ENCODE results near the gene TMEM150A. TPM values are rescaled to one million over a fixed set of nuclear protein-coding genes. Genes with fewer than 3 reads are reported as not detected.

TMEM150A gene
- total and polyA plus RNA-seq, 2 of the 13 experiments (the other 11 are each of a cell fraction or from before 2014, with no cell fraction given), result 30.1 to 70.4 TPM

DNA sequence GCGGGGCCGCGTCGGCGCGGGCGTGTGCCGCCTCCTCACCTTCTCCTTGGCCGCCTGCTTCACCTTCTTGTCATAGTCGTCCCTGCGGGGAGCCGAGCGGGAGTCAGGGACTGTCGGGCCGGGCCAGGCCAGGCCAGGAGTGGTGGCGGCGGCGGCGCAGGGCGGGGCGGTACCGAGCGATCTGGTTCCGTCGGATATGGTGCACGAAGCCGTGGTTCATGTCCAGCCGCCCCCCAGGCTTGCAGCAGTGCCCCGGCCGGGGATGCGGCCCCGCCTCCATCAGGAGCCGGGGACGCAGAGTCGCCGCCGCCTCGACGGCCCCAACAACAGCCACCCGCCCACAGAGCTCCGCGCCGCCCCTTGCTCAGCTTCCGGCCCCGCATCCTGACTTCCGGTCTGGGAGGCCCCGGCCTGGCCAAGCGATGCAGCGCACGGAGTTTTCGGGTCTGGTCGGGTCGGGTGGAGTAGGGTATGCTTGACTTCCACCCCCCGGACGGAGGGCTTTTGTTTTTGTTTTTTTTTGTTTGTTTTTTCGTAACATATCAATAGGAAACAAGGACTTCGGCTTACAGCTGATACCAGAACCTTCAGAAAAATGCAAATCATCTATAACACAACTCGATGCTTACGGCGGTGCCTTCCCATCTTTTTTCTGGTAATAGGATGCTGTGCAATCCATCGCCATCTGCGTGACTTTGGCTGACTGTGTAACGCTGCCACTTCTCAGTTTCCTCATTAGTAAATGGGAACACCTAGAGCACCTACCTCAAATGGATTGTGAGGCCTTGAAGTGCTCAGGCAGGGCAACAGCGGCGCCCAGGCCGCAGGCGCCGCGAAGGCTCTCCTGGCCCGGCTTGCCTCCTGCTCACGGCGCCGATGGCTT is 9.4 kb upstream of the TMEM150A start, which contains the start of gene C2orf68 (continued):
- TF ChIP-seq ATF5 (CRISPR knock-in tag; IDR thresholded peaks at IDR 0.05; ENCODE audit: low read depth) (peak; percentile 66; the same call in 1 of the 2 replicates), ZFP36L1 (CRISPR knock-in tag; IDR thresholded peaks at IDR 0.05) (peak; percentile 24; the same call in 1 of the 2 replicates), THAP7 (CRISPR knock-in tag; IDR thresholded peaks at IDR 0.05) (peak; percentile 58), MNT (IDR thresholded peaks at IDR 0.05) (no peak), PAX8 (CRISPR knock-in tag; IDR thresholded peaks at IDR 0.05; ENCODE audit: borderline replicate concordance) (0 out of 2 replicates have a peak, but pooled peaks have one; percentile 13), ZNF446 (CRISPR knock-in tag; IDR thresholded peaks at IDR 0.05) (peak; percentile 81; the same call in 1 of the 2 replicates), ZNF496 (CRISPR knock-in tag; IDR thresholded peaks at IDR 0.05; ENCODE audit: insufficient replicate concordance) (no peak), RNF2 (conservative IDR thresholded peaks at IDR 0.05; ENCODE audit: low read depth) (peak; percentile 78), ZSCAN12 (CRISPR knock-in tag; IDR thresholded peaks at IDR 0.05) (peak; percentile 90; the same call in 1 of the 2 replicates), ZNF619 (CRISPR knock-in tag; IDR thresholded peaks at IDR 0.05) (peak; percentile 92), PLSCR1 (CRISPR knock-in tag; IDR thresholded peaks at IDR 0.05; ENCODE audit: borderline replicate concordance) (no peak), SMAD9 (CRISPR knock-in tag; IDR thresholded peaks at IDR 0.05) (no peak; the same call in 1 of the 2 replicates), ZNF12 (CRISPR knock-in tag; IDR thresholded peaks at IDR 0.05) (peak; percentile 14; the same call in 1 of the 2 replicates), ATF6 (CRISPR knock-in tag; conservative IDR thresholded peaks at IDR 0.05) (peak; percentile 82)
- TF ChIP-seq, protein P1, sequence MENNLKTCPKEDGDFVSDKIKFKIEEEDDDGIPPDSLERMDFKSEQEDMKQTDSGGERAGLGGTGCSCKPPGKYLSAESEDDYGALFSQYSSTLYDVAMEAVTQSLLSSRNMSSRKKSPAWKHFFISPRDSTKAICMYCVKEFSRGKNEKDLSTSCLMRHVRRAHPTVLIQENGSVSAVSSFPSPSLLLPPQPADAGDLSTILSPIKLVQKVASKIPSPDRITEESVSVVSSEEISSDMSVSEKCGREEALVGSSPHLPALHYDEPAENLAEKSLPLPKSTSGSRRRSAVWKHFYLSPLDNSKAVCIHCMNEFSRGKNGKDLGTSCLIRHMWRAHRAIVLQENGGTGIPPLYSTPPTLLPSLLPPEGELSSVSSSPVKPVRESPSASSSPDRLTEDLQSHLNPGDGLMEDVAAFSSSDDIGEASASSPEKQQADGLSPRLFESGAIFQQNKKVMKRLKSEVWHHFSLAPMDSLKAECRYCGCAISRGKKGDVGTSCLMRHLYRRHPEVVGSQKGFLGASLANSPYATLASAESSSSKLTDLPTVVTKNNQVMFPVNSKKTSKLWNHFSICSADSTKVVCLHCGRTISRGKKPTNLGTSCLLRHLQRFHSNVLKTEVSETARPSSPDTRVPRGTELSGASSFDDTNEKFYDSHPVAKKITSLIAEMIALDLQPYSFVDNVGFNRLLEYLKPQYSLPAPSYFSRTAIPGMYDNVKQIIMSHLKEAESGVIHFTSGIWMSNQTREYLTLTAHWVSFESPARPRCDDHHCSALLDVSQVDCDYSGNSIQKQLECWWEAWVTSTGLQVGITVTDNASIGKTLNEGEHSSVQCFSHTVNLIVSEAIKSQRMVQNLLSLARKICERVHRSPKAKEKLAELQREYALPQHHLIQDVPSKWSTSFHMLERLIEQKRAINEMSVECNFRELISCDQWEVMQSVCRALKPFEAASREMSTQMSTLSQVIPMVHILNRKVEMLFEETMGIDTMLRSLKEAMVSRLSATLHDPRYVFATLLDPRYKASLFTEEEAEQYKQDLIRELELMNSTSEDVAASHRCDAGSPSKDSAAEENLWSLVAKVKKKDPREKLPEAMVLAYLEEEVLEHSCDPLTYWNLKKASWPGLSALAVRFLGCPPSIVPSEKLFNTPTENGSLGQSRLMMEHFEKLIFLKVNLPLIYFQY (CRISPR knock-in tag; IDR thresholded peaks at IDR 0.05; ENCODE audit: borderline replicate concordance), result peak; percentile 92
- TF ChIP-seq, protein P2, sequence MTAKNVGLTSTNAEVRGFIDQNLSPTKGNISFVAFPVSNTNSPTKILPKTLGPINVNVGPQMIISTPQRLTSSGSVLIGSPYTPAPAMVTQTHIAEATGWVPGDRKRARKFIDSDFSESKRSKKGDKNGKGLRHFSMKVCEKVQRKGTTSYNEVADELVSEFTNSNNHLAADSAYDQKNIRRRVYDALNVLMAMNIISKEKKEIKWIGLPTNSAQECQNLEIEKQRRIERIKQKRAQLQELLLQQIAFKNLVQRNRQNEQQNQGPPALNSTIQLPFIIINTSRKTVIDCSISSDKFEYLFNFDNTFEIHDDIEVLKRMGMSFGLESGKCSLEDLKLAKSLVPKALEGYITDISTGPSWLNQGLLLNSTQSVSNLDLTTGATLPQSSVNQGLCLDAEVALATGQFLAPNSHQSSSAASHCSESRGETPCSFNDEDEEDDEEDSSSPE (CRISPR knock-in tag; IDR thresholded peaks at IDR 0.05), result peak; percentile 91
